ENCODE measurements around the gene DPP3. TPM values are rescaled to one million over a fixed set of nuclear protein-coding genes. Genes with fewer than 3 reads are reported as not detected.

The DPP3 gene
- total and polyA plus RNA-seq, 2 donors (not counting 1 experiment from before 2014, with no cell fraction given), result 33.6 to 39.6 TPM

DNA sequence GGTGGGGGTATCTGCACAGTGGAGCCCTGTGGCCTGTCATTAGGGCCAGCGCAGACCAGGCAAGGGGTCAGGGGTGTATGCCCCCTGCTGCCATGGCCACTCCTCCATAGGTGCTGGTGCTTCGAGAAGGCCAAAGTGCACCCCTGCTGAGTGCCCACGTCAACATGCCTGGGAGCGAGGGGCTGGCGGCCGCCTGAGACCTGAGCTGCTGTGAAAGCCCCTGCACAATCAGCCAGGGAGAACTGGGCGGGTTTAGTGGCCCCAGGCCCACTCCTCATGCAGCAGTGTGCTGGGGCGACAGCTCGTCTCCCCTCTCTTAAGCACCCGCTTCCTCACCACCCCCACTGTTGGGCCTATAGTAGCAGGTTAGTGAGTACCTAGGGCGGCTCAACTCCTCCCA, 51.6 kb downstream of the DPP3 start:
- TF ChIP-seq EZH2 (IDR thresholded peaks at IDR 0.05; ENCODE audit: low read length, missing control alignments), result no peak
- TF ChIP-seq, protein P1, sequence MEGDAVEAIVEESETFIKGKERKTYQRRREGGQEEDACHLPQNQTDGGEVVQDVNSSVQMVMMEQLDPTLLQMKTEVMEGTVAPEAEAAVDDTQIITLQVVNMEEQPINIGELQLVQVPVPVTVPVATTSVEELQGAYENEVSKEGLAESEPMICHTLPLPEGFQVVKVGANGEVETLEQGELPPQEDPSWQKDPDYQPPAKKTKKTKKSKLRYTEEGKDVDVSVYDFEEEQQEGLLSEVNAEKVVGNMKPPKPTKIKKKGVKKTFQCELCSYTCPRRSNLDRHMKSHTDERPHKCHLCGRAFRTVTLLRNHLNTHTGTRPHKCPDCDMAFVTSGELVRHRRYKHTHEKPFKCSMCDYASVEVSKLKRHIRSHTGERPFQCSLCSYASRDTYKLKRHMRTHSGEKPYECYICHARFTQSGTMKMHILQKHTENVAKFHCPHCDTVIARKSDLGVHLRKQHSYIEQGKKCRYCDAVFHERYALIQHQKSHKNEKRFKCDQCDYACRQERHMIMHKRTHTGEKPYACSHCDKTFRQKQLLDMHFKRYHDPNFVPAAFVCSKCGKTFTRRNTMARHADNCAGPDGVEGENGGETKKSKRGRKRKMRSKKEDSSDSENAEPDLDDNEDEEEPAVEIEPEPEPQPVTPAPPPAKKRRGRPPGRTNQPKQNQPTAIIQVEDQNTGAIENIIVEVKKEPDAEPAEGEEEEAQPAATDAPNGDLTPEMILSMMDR (conservative IDR thresholded peaks at IDR 0.05 in 1 of 2, IDR thresholded peaks at IDR 0.05 in 1 of 2; ENCODE audit: low read depth in 1 of 2, low read length in 2 of 2), result no peak

DNA sequence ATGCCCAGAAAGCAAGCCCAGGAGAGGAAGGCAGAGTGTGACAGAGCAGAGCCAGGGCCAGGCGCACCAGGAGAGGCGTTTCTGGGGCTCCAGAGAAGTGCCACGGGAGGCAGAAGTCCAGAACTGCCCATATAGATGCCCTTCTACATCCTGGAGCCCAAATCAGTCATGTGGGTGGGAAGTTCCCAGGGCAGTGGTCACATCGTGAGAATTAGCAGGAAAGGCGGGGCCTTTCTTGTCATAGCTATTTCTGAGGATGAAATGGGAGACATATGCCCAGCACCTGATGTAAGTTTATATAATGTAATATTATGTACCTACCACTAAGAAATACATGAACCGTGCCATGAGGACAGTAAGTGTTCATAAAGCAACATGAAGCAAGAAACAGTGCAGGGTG, 52.5 kb downstream of the DPP3 start:
- no peak overlapping the region for H3K4me2 ChIP-seq (ENCODE audit: extremely low read depth, insufficient read depth, low read length)
- no peaks in the 10 kb centered on the region for H3K27me3 ChIP-seq (ENCODE audit: control insufficient read depth, insufficient read depth, low read length)
- DNase-seq (ENCODE audit: low read depth in 2 of 2), result no peak
- H3K36me3 ChIP-seq (ENCODE audit: control insufficient read depth, insufficient read depth, low read length), result no peaks in the 10 kb centered on the region
- no peaks in the 10 kb centered on the region for H4K20me1 ChIP-seq (ENCODE audit: control insufficient read depth, extremely low read depth, insufficient read depth, low read length)
- no peak overlapping the region for H3K27ac ChIP-seq (ENCODE audit: insufficient read depth, low read length)
- no peaks in the 10 kb centered on the region for H3K4me1 ChIP-seq (ENCODE audit: control insufficient read depth, extremely low read depth, insufficient read depth, low read length)
- no peak overlapping the region for H2AFZ ChIP-seq (ENCODE audit: low read length)
- no peak overlapping the region for H3K4me3 ChIP-seq (replicated peaks in 1 of 4; ENCODE audit: control extremely low read depth in 1 of 4, insufficient read depth in 1 of 4, low read depth in 3 of 4, low read length in 4 of 4)
- no peaks in the 10 kb centered on the region for H3K9me3 ChIP-seq (ENCODE audit: control insufficient read depth, insufficient read depth, low read depth, low read length)
- TF ChIP-seq, protein P1 (conservative IDR thresholded peaks at IDR 0.05 in 1 of 2, IDR thresholded peaks at IDR 0.05 in 1 of 2; ENCODE audit: low read depth in 1 of 2, low read length in 2 of 2), result no peak
- no peak for TF ChIP-seq EZH2 (IDR thresholded peaks at IDR 0.05; ENCODE audit: low read length, missing control alignments)
- H3K79me2 ChIP-seq (ENCODE audit: control insufficient read depth, insufficient read depth, low read length), result no peaks in the 10 kb centered on the region
- no peak overlapping the region for H3K9ac ChIP-seq (ENCODE audit: insufficient read depth, low read length)

More for the DNA sequence above, 51.6 kb downstream of the DPP3 start:
- no peak overlapping the region for H3K27ac ChIP-seq (ENCODE audit: insufficient read depth, low read length)
- no peak for DNase-seq (ENCODE audit: low read depth in 2 of 2)
- H3K9ac ChIP-seq (ENCODE audit: insufficient read depth, low read length), result no peak overlapping the region
- H3K4me2 ChIP-seq (ENCODE audit: extremely low read depth, insufficient read depth, low read length), result no peak overlapping the region
- no peaks in the 10 kb centered on the region for H3K9me3 ChIP-seq (ENCODE audit: control insufficient read depth, insufficient read depth, low read depth, low read length)
- no peaks in the 10 kb centered on the region for H4K20me1 ChIP-seq (ENCODE audit: control insufficient read depth, extremely low read depth, insufficient read depth, low read length)
- no peak overlapping the region for H3K4me3 ChIP-seq (replicated peaks in 1 of 4; ENCODE audit: control extremely low read depth in 1 of 4, insufficient read depth in 1 of 4, low read depth in 3 of 4, low read length in 4 of 4)
- H3K4me1 ChIP-seq (ENCODE audit: control insufficient read depth, extremely low read depth, insufficient read depth, low read length), result no peaks in the 10 kb centered on the region
- H3K27me3 ChIP-seq (ENCODE audit: control insufficient read depth, insufficient read depth, low read length), result no peaks in the 10 kb centered on the region
- no peaks in the 10 kb centered on the region for H3K36me3 ChIP-seq (ENCODE audit: control insufficient read depth, insufficient read depth, low read length)
- H3K79me2 ChIP-seq (ENCODE audit: control insufficient read depth, insufficient read depth, low read length), result no peaks in the 10 kb centered on the region
- H2AFZ ChIP-seq (ENCODE audit: low read length), result no peak overlapping the region

DNA sequence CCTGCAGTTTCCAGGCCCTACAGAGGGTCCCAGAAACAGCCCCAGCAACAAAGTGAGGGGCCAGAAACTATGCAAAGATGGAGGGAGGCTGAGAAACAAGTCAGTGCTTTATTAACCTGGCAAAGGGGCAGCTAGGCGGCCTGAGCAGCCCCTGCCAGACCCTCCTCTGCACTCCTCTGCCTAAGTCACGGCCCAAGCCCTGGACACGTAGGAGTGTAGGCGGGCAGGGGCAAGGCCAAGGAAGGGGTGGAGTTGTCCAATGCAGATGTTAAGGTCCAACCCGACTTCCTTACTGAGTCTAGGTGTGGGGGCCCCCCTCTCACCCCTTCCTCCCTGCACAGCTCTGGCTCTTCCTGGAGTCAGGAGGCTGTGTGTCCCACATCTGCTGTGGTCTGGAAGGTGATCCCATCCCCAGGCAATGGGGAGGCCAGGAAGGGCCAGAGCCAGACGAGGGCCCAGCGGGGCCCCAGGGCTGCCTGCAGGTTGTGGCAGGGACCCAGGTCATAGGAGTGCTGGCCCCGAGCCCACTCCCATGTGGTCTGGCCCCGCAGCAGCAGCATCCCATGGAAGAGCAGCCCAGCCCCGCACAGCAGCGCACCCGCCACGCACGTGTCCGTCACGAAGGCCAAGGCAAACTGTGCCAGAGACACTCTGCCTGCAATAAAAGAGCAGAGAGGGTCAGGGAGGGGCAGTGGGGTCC, 59.1 kb downstream of the DPP3 start:
- peaks cover 8% of the 10 kb centered on the region for H3K4me1 ChIP-seq (ENCODE audit: control insufficient read depth, extremely low read depth, insufficient read depth, low read length)
- H3K36me3 ChIP-seq (ENCODE audit: control insufficient read depth, insufficient read depth, low read length), result peaks cover 4% of the 10 kb centered on the region
- TF ChIP-seq, protein P1 (conservative IDR thresholded peaks at IDR 0.05 in 1 of 2, IDR thresholded peaks at IDR 0.05 in 1 of 2; ENCODE audit: low read depth in 1 of 2, low read length in 2 of 2), result no peak
- no peak for TF ChIP-seq EZH2 (IDR thresholded peaks at IDR 0.05; ENCODE audit: low read length, missing control alignments)
- DNase-seq (ENCODE audit: low read depth in 2 of 2), result no peak
- H3K9ac ChIP-seq (ENCODE audit: insufficient read depth, low read length), result no peak overlapping the region
- no peak overlapping the region for H3K27ac ChIP-seq (ENCODE audit: insufficient read depth, low read length)
- H4K20me1 ChIP-seq (ENCODE audit: control insufficient read depth, extremely low read depth, insufficient read depth, low read length), result no peaks in the 10 kb centered on the region
- H3K4me2 ChIP-seq (ENCODE audit: extremely low read depth, insufficient read depth, low read length), result no peak overlapping the region
- no peaks in the 10 kb centered on the region for H3K79me2 ChIP-seq (ENCODE audit: control insufficient read depth, insufficient read depth, low read length)
- no peak overlapping the region for H2AFZ ChIP-seq (ENCODE audit: low read length)
- H3K9me3 ChIP-seq (ENCODE audit: control insufficient read depth, insufficient read depth, low read depth, low read length), result no peaks in the 10 kb centered on the region
- H3K4me3 ChIP-seq (replicated peaks in 1 of 4; ENCODE audit: control extremely low read depth in 1 of 4, insufficient read depth in 1 of 4, low read depth in 3 of 4, low read length in 4 of 4), result no peak overlapping the region
- H3K27me3 ChIP-seq (ENCODE audit: control insufficient read depth, insufficient read depth, low read length), result no peaks in the 10 kb centered on the region

Measured in fibroblast of lung (primary cell).